Erythroblast (primary cell): ENCODE measurements around the gene GCNT4.

ENCODE experiments used
- GATA1 ChIP-seq: IDR thresholded peaks from 2 replicates; pipeline ENCODE4 v1.6.1; 2011; ENCODE audit warnings: low read depth, mild to moderate bottlenecking, control low read depth, low read length, moderate library complexity
- POLR2A ChIP-seq: IDR thresholded peaks from 2 replicates; pipeline ENCODE4 v1.6.1; 2011; ENCODE audit warnings: mild to moderate bottlenecking, low read length

DNA sequence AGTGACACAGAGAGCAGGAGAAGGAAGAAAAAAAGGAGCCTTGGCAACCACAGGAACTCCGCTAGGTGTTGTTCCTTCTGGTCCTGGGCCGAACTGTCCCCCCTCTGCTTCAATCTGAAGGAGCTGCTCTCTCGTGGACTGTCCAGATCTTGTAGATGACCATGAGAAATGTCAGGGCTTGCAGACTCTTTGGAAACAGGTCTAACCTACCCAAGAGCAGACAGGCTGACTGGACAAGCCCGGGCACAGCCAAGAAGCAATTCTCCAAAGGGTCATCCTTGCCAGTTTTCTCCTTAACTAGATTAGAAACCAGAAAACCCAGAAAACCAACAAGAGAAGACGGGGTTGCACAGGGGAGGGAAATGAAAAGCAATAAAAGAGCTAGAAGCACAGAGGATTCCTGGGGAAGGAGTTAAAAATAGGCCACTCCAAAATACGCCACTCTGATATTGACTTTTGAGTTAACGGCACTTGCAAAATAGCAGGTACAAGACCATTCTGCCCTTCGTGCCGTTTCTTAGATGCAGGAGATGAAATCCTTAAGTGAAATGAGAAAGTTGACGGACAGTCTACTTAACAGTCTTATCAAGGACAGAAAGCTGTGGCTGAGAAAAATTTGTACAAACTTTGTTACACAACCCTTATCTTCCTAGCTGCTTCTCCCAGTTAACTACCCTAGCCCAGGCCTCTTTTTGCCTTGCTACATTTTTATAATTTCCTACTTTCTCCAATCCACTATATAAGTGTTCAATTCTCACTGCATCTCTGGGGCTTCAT, 5.8 kb downstream of the GCNT4 start:
- TF ChIP-seq POLR2A (no peak), GATA1 (no peak)
